Measurements from ENCODE around the gene NFKBIE. TPM values are rescaled to one million over a fixed set of nuclear protein-coding genes. Genes with fewer than 3 reads are reported as not detected.
"Not testable (repeated sequence)": the region's sequence is repeated elsewhere in the genome, so short reads cannot be mapped to it uniquely, and the experiment has no call there.

The NFKBIE gene, protein sequence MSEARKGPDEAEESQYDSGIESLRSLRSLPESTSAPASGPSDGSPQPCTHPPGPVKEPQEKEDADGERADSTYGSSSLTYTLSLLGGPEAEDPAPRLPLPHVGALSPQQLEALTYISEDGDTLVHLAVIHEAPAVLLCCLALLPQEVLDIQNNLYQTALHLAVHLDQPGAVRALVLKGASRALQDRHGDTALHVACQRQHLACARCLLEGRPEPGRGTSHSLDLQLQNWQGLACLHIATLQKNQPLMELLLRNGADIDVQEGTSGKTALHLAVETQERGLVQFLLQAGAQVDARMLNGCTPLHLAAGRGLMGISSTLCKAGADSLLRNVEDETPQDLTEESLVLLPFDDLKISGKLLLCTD
- total RNA-seq: 1 to 10 TPM; 1.3 to 5.9 (median 2.8) TPM

- Histone ChIP-seq H3K36me3 (no peaks in the 10 kb centered on the region), H3K27ac (peak within 1 kb of the TSS; percentile 74 to 83)
- peak; percentile 96 for DNase-seq
These were observed at the start of gene NFKBIE for GRCh38 chr6:44265007-44265721. NFKBIE (minus strand) TSS chr6:44265551; CDS start chr6:44265346, 205 bp downstream.

GRCh38 chr6:44314657-44315056, 49.3 kb upstream of the NFKBIE start:
- H3K9me3 ChIP-seq; H3K4me3 ChIP-seq; DNase-seq; intact Hi-C loops (cut with DNase I; ENCODE audit: low total_unique reads); H3K27ac ChIP-seq; H3K36me3 ChIP-seq; H3K4me1 ChIP-seq; H3K27me3 ChIP-seq: not testable (repeated sequence)

More at GRCh38 chr6:44265007-44265721, at the start of gene NFKBIE:
- peak within 1 kb of the TSS; percentile 42 to 75 for H3K4me3 ChIP-seq
- intact Hi-C loops (cut with DNase I; ENCODE audit: low total_unique reads): no loop called here
- H3K4me1 ChIP-seq: peaks cover 0 to 25% of the 10 kb centered on the region in 2 donors
- H3K9me3 ChIP-seq: no peaks in the 10 kb centered on the region
- peaks cover 0 to 5% of the 10 kb centered on the region in 2 donors for H3K27me3 ChIP-seq
- TF ChIP-seq POLR2A (IDR thresholded peaks at IDR 0.05): peak; percentile 83 to 87
- TF ChIP-seq CTCF (IDR thresholded peaks at IDR 0.05): peak in 2 of 4 experiments; percentile 12 to 48

GRCh38 chr6:44312901-44313788, 47.8 kb upstream of the NFKBIE start, which contains the start of gene AARS2:
AARS2 (minus strand) TSS chr6:44313347; CDS start chr6:44313323, 24 bp downstream.
- H3K27me3 ChIP-seq: no peaks in the 10 kb centered on the region
- intact Hi-C loops (cut with DNase I; ENCODE audit: low total_unique reads): no loop called here
- H3K27ac ChIP-seq: peak within 1 kb of the TSS; percentile 61 to 82
- peak in 1 of 2 donors; percentile 53 for TF ChIP-seq POLR2A (IDR thresholded peaks at IDR 0.05)
- peak; percentile 88 to 97 (median 93) for TF ChIP-seq CTCF (IDR thresholded peaks at IDR 0.05)
- peak; percentile 78 to 86 for DNase-seq
- no peaks in the 10 kb centered on the region for H3K9me3 ChIP-seq
- H3K36me3 ChIP-seq: no peaks in the 10 kb centered on the region
- H3K4me1 ChIP-seq: peaks cover 0 to 7% of the 10 kb centered on the region in 2 donors
- H3K4me3 ChIP-seq: peak within 1 kb of the TSS; percentile 72 to 75

DNA sequence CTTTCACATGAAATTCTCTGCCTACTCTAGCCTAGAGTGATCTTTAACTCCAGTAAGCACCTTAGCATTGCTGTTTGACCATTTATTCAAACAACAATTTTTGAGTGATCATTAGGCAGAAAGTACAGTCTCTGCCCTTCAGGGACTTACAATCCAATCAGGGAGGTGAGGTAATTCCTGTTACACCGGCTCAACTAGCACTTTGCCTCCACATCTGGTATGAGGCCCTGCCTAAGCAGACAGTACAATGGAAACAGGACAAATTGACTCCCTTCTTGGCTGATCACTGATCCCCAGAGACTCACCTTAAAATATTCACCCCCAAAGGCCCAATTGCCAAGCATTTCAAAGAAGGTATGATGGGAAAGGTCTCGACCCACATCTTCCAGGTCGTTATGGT, 46.4 kb upstream of the NFKBIE start:
- H3K4me3 ChIP-seq: no peak overlapping the region
- TF ChIP-seq CTCF (IDR thresholded peaks at IDR 0.05) (no peak), POLR2A (IDR thresholded peaks at IDR 0.05) (no peak)
- intact Hi-C loops (cut with DNase I; ENCODE audit: low total_unique reads): no loop called here
- no peaks in the 10 kb centered on the region for H3K9me3 ChIP-seq
- no peak for DNase-seq
- no peaks in the 10 kb centered on the region for H3K36me3 ChIP-seq
- no peaks in the 10 kb centered on the region for H3K27me3 ChIP-seq
- H3K4me1 ChIP-seq: peaks cover 0 to 7% of the 10 kb centered on the region in 2 donors
- H3K27ac ChIP-seq: no peak overlapping the region

- no peak for DNase-seq
- Histone ChIP-seq H3K36me3 (no peaks in the 10 kb centered on the region), H3K4me3 (no peak overlapping the region), H3K27me3 (no peaks in the 10 kb centered on the region), H3K4me1 (peaks cover 0 to 7% of the 10 kb centered on the region in 2 donors), H3K9me3 (no peaks in the 10 kb centered on the region), H3K27ac (no peak overlapping the region)
- intact Hi-C loops (cut with DNase I; ENCODE audit: low total_unique reads): no loop called here
- TF ChIP-seq CTCF (IDR thresholded peaks at IDR 0.05) (no peak), POLR2A (IDR thresholded peaks at IDR 0.05) (no peak)
These were observed 46.0 kb upstream of the NFKBIE start for GRCh38 chr6:44311304-44311703.

Data from uterus (tissue), 4 donors.